ENCODE measurements around the gene CCDC192. TPM values are rescaled to one million over a fixed set of nuclear protein-coding genes. Genes with fewer than 3 reads are reported as not detected.

CCDC192 gene
- polyA plus RNA-seq, 1 donor from 2014 or later, result not detected

DNA sequence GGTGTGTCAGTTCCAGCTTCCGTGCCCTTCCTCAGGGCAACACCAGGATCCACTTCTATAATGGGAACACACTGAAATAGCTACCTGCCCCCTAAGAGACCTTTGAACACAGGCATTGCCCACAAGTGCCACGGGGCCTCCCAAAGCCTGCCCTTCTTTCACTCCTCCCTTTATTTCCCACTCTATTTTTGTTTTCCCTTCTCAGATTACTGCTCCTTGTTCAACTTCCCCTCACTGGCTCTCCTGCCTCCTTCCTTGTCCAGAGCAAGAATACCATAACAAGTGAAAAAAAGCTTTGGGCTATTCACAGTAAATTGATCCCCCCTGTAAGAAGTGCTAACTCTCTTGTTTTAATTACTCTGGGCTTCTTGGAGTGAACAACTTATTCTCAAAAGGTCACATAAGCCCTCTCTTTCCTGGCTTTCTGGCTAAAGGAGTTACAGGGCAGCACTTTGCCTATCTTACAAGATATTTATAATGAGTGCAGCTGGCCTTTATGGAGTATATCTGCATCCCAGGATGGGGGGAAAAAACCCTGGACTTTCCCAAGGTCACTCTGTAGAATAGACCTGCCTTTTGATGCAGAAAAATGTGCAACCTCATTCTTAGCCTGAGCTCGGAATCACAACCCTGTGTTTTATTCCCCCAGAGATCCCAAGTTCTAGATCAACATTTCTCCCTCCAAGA, 43.0 kb upstream of the CCDC192 start:
- Histone ChIP-seq H4K20me1 (ENCODE audit: insufficient read depth) (no peaks in the 10 kb centered on the region), H2AFZ (ENCODE audit: low read depth, low read length) (no peak overlapping the region), H3K27me3 (ENCODE audit: insufficient read depth, low read depth, low read length) (no peaks in the 10 kb centered on the region), H3K4me3 (ENCODE audit: low read length) (no peak overlapping the region), H3K9me3 (ENCODE audit: low read length) (no peaks in the 10 kb centered on the region), H3F3A (ENCODE audit: insufficient read depth, low read length, poor library complexity, severe bottlenecking) (no peaks in the 10 kb centered on the region), H3K9ac (ENCODE audit: low read length) (no peak overlapping the region), H3K27ac (ENCODE audit: low read length) (no peak overlapping the region), H3K4me2 (ENCODE audit: low read length) (no peak overlapping the region), H3K79me2 (replicated peaks; ENCODE audit: insufficient read depth, low read length) (no peaks in the 10 kb centered on the region), H3K9me2 (ENCODE audit: insufficient read depth, low read length) (no peaks in the 10 kb centered on the region), H3K36me3 (ENCODE audit: insufficient read depth, low read length) (no peaks in the 10 kb centered on the region)
- TF ChIP-seq RAD21 (conservative IDR thresholded peaks at IDR 0.05), result no peak
- no peak for TF ChIP-seq SMC3 (conservative IDR thresholded peaks at IDR 0.05; ENCODE audit: poor library complexity)

- no peaks in the 10 kb centered on the region for H3K9me3 ChIP-seq (ENCODE audit: low read length)
- H3F3A ChIP-seq (ENCODE audit: insufficient read depth, low read length, poor library complexity, severe bottlenecking), result no peaks in the 10 kb centered on the region
- no peaks in the 10 kb centered on the region for H3K9me2 ChIP-seq (ENCODE audit: insufficient read depth, low read length)
- no peak overlapping the region for H2AFZ ChIP-seq (ENCODE audit: low read depth, low read length)
- no peaks in the 10 kb centered on the region for H4K20me1 ChIP-seq (ENCODE audit: insufficient read depth)
- H3K27me3 ChIP-seq (ENCODE audit: insufficient read depth, low read depth, low read length), result no peaks in the 10 kb centered on the region
- no peak overlapping the region for H3K27ac ChIP-seq (ENCODE audit: low read length)
- no peak overlapping the region for H3K9ac ChIP-seq (ENCODE audit: low read length)
- TF ChIP-seq TAF1 (IDR thresholded peaks at IDR 0.05; ENCODE audit: low read depth) (no peak), RAD21 (conservative IDR thresholded peaks at IDR 0.05) (no peak), EZH2 (IDR thresholded peaks at IDR 0.05; ENCODE audit: borderline replicate concordance, insufficient read depth, low read length, poor library complexity, severe bottlenecking) (no peak), POLR2AphosphoS5 (IDR thresholded peaks at IDR 0.05) (no peak), MXI1 (conservative IDR thresholded peaks at IDR 0.05; ENCODE audit: poor library complexity, severe bottlenecking) (no peak), EP300 (conservative IDR thresholded peaks at IDR 0.05; ENCODE audit: poor library complexity, severe bottlenecking) (no peak), REST (IDR thresholded peaks at IDR 0.05; ENCODE audit: borderline replicate concordance) (no peak), SMC3 (conservative IDR thresholded peaks at IDR 0.05; ENCODE audit: poor library complexity) (no peak)
- TF ChIP-seq, protein P1, sequence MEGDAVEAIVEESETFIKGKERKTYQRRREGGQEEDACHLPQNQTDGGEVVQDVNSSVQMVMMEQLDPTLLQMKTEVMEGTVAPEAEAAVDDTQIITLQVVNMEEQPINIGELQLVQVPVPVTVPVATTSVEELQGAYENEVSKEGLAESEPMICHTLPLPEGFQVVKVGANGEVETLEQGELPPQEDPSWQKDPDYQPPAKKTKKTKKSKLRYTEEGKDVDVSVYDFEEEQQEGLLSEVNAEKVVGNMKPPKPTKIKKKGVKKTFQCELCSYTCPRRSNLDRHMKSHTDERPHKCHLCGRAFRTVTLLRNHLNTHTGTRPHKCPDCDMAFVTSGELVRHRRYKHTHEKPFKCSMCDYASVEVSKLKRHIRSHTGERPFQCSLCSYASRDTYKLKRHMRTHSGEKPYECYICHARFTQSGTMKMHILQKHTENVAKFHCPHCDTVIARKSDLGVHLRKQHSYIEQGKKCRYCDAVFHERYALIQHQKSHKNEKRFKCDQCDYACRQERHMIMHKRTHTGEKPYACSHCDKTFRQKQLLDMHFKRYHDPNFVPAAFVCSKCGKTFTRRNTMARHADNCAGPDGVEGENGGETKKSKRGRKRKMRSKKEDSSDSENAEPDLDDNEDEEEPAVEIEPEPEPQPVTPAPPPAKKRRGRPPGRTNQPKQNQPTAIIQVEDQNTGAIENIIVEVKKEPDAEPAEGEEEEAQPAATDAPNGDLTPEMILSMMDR (IDR thresholded peaks at IDR 0.05; ENCODE audit: poor library complexity, severe bottlenecking), result no peak
- H3K36me3 ChIP-seq (ENCODE audit: insufficient read depth, low read length), result no peaks in the 10 kb centered on the region
- H3K79me2 ChIP-seq (replicated peaks; ENCODE audit: insufficient read depth, low read length), result no peaks in the 10 kb centered on the region
- H3K4me3 ChIP-seq (ENCODE audit: low read length), result no peak overlapping the region
- H3K4me2 ChIP-seq (ENCODE audit: low read length), result no peak overlapping the region
These were observed 39.1 kb upstream of the CCDC192 start for GRCh38 chr5:127664093-127664492.

Data from neural cell (in vitro differentiated cells).